Stimulated activated CD8-positive, alpha-beta memory T cell treated with anti-CD3 and anti-CD28 coated beads, Interleukin-12 subunit alpha, Interleukin-12 subunit beta, amount 100 ng/mL, for 24 hours (primary cell): ENCODE data around the gene IFNG.
A peak's percentile ranks its signal among the peaks of the same experiment; 100 is the strongest.

Source experiments
- DNase-seq: peaks from one replicate; pipeline ENCODE4 v3.0.0-alpha.2; 2020; ENCODE audit errors: extremely low read depth

IFNG gene

GRCh38 chr12:68166317-68166831 is 6.8 kb upstream of the IFNG start:
- DNase-seq, result no peak

GRCh38 chr12:68163560-68164081 is 4.1 kb upstream of the IFNG start:
- no peak for DNase-seq

GRCh38 chr12:68162374-68162773 is 2.8 kb upstream of the IFNG start:
- no peak for DNase-seq

- no peak for DNase-seq
These were observed 1.1 kb downstream of the IFNG start for GRCh38 chr12:68158432-68158831.

GRCh38 chr12:68157380-68157779 is 2.2 kb downstream of the IFNG start:
- DNase-seq, result no peak

GRCh38 chr12:68156636-68157035 is 2.9 kb downstream of the IFNG start:
- no peak for DNase-seq

GRCh38 chr12:68154779-68155178 is 4.8 kb downstream of the IFNG start:
- no peak for DNase-seq

GRCh38 chr12:68148261-68148951 is 11.1 kb downstream of the IFNG start:
- no peak for DNase-seq

GRCh38 chr12:68140556-68140955 is 19.0 kb downstream of the IFNG start:
- no peak for DNase-seq

GRCh38 chr12:68139941-68140340 is 19.6 kb downstream of the IFNG start:
- no peak for DNase-seq

GRCh38 chr12:68139001-68139400 is 20.5 kb downstream of the IFNG start:
- no peak for DNase-seq

- DNase-seq, result no peak
These were observed 21.1 kb downstream of the IFNG start for GRCh38 chr12:68138480-68138879.

GRCh38 chr12:68137335-68137830 is 22.2 kb downstream of the IFNG start:
- DNase-seq, result no peak

- no peak for DNase-seq
These were observed 24.0 kb downstream of the IFNG start for GRCh38 chr12:68135520-68135919.

GRCh38 chr12:68131867-68132414 is 27.6 kb downstream of the IFNG start:
- DNase-seq, result no peak

- DNase-seq, result no peak
These were observed 29.6 kb downstream of the IFNG start for GRCh38 chr12:68129979-68130378.

GRCh38 chr12:68122236-68122920 is 37.2 kb downstream of the IFNG start:
- DNase-seq, result no peak

GRCh38 chr12:68121143-68121542 is 38.4 kb downstream of the IFNG start:
- DNase-seq, result peak; percentile 1

- DNase-seq, result peak; percentile 31
These were observed 39.8 kb downstream of the IFNG start for GRCh38 chr12:68119724-68120211.

- no peak for DNase-seq
These were observed 40.3 kb downstream of the IFNG start for GRCh38 chr12:68119250-68119649.

GRCh38 chr12:68118096-68118755 is 41.3 kb downstream of the IFNG start:
- DNase-seq, result no peak

- DNase-seq, result no peak
These were observed 41.9 kb downstream of the IFNG start for GRCh38 chr12:68117661-68118060.
